NCI-H2171 (cell line): Measurements from ENCODE around the gene TCERG1L.

Source experiments
- DNase-seq: peaks from one replicate; lab custom pipeline; 2025; lab: John Stamatoyannopoulos, UW

TCERG1L gene

DNA sequence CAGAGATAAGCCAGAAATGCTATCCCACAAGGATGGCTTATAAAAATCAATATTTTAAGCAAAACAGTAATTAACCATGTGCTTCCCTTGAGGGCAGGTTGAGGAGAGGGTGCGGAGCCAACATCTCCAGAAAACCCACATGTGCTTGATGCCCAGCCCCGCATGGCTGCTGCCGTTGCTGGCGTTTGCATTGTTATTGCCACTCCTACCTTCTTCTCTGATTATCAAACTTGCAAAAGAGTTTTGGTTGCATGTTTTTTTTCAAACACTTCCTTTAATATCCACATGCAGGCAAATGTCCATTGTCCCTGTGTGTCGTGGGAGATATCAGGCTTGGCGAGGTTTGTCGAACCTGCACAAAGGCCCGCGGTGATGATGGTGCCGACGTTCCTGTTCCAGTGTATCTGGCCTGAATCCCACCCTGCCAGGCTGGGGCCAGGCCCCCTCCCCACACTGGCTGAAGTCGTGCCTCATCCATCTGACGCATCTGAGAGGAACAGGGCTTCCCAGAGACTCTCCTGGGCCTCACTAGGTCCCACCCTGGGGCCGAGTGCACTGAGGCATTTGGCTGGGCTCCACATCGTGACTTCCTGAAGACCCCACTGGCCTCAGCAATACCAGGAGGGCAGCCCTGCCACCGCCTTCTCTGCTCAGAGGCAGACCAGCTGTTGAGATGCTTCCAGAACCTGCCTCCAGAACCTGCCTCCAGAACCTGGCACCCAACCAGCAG lies 40.9 kb downstream of the TCERG1L start:
- no peak for DNase-seq

GRCh38 chr10:131269776-131270460 lies 41.6 kb downstream of the TCERG1L start:
- peak; percentile 50 for DNase-seq

DNA sequence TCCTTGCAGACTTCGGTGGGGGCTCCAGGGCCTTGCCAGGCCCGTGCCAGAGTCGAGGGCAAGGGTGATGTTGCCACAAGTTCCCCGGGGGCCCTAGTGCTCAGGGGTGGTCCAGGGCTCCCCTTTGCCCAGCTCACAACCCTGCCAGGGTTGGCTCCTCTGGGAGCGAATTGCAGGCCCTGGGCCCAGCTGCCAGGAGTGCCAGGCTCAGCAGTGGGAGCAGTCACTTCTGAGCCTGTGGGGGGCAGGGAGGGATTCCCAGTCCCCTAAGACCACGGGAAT lies 43.8 kb downstream of the TCERG1L start:
- DNase-seq = no peak

GRCh38 chr10:131266936-131267813 lies 44.3 kb downstream of the TCERG1L start:
- no peak for DNase-seq

DNA sequence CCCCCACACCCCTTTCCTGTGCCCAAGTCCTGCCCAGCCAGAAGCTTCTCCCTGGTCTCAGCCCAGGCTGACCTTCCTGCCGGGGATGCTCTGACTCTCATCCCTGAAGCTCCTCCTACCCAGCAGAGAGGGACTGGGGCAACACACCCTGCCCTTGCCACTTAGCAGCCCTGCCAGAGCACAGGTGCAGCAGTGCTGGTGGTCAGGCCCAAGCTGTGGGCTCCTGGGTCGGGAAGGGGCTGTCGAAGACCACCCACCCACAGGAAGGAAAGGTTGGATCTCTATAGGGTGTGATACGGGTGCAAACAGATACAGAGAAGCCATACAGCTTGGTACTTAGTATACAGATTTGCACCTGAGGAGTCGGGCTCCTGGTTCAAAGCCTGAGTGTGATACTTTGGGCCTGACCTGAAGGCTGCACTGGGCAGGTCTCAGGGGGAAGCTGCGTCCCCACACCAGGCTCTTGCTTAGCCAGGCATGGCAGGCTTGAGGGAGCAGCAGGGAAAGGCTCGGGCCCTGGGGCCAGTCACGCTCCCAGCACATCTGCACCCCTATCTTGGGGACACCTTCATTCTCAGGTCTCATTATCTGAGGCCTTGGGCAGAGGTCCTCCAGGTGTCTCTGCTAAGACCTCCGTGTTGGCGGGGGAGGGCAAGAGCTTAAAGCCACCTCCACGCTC lies 47.3 kb downstream of the TCERG1L start:
- no peak for DNase-seq

- DNase-seq = no peak
These were observed 49.5 kb downstream of the TCERG1L start for GRCh38 chr10:131261890-131262475.

DNA sequence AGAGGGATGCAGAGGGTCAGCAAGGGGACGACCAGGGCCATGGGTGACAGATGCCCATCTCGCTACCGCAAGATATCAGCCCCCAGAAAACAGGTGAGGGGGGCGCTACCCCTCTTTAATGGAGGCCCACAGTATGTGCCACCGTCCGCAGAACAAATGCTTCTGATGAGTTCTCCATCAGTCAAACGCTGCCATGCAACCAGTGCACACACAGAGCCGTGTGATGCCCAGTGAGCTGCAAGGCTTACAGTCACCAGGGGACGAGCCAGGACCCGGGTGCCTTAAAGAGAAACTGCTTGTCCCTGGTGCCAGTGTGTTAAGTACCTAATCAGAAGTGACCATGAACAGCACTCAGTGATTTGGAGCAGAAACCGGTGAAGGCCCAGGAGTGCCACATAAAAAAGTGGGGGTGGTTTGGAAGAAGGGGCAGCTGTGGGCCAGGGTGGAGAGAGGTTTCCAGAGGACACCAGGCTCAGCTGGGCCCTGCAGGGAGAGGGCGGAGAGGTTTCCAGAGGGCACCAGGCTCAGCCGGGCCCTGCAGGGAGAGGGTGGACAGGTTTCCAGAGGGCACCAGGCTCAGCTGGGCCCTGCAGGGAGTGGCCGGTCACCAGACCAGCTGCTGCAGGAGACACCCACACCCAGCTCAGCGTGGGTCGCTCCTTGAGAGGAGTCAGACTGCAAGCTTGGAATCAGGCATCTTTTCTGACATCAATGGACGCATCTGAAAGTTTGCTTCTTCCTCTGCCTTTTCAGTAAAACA lies 50.9 kb downstream of the TCERG1L start:
- DNase-seq = no peak

DNA sequence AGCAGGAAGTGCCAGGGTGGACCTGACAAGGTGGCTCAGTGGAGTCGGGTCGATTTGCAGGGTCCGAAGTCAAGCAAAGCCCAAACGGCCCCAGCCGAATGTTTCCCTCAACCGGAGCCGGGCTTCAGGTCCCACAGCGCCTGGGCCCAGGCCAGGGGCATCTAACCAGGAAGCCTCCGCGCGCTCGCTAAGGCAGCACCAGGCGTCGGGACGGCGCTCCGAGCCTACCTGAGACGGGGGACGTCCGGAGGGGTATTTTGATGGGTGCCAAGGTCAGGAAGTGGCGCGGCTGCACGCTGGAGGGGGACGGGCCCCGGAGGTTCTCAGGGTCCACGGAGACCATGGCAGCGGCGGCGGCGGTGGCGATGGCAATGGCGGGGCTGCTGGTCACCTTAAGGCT lies 51.5 kb downstream of the TCERG1L start:
- no peak for DNase-seq

GRCh38 chr10:131259535-131259934 lies 52.0 kb downstream of the TCERG1L start:
- DNase-seq = no peak

- DNase-seq = no peak
These were observed 53.3 kb downstream of the TCERG1L start for GRCh38 chr10:131258256-131258655.

DNA sequence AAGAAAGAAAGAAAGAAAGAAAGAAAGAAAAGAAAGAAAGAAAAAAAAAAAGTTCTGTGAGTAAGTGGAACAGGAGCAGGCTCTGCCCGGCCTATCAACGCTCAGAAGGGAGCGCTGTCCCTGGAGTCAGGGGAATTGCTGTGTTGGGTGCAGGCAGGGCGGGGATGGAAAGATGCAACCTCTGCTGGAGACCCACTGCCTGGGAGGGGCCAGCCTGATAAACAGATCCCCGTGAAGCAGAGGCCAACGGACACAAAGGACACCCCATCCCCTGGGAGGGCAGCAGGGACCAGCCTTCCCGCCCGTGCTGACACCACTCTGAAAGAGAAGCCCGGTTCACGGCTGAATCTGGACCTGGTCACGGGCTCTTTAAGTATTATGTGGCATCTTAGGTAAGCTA lies 54.5 kb downstream of the TCERG1L start:
- no peak for DNase-seq

- no peak for DNase-seq
These were observed 56.7 kb downstream of the TCERG1L start for GRCh38 chr10:131254859-131255252.

DNA sequence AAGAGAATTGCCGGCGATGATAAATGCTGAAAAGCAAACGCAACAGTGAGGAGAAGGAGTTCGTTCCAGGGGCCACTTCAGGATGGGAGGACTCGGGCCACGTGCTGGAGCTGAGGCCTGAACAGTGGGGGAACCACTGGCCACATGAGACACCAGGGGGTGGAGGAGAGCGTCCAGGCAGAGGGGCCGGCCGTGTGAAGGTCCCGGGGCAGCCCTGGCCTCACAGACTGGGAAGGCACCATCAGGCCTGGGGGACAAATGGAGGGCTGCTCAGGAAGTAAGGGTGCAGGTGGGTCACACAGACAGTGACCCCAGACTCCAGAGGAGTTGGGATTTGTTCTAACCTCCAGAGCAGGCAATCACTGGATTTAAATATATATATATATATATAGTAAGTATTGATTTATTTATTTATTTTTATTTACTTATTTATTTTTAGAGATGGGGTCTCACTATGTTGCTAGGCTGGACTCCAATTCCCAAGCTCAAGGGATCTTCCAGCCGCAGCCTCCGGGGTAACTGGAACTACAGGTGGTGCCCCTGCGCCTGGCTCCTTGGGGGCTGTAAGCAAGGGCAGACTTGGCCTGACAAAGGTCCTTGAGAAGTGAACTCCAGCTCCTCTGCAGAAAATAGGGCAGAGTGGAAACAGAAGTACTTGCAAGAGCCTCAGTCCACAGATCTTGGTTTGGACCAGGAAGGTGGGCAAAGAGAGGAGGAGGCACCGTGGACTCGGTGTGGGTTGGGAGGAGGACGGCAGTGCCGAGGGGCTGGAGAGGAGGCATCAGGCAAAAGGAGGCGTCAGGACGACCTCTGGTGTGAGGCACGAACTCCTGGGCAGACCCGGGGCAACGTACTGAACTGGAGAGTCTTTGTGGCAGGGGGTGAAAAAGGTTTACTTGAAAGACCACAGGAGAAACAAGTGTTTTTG lies 57.3 kb downstream of the TCERG1L start:
- no peak for DNase-seq

DNA sequence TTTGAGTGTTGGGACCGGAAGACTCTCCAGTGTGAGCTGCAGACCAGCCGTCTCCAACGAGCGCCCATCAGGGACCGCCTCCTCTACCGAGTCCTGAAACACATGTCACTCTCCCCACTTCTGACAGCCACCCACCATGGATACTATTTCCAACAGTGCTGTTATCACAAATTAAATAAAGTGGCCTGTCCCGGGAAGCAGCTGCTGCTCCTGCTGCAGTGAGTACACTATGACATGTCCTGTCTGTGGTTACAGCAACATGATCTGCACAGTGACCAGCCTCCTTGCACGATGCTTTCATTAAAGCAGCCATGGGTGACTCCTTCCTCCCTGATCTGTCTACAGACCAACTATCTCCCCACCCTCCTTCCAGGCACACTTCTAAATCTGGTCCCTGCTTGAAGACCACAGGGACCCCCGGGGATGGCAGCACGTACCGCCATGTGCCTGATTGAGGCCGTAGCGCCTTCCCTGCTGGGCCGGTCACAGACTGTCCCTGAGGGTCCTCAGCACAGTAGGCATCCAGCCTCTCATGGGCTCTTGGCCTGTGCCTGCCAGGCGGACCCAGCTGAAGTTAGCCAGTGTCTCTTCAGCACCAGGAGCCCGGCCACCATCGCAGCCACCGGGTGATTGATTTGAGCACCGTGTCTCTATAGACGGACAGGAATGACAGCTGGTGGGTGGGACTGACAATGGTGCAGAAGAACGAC lies 58.8 kb downstream of the TCERG1L start:
- no peak for DNase-seq

- no peak for DNase-seq
These were observed 60.4 kb downstream of the TCERG1L start for GRCh38 chr10:131251146-131251541.

- no peak for DNase-seq
These were observed 60.9 kb downstream of the TCERG1L start for GRCh38 chr10:131250454-131251145.

DNA sequence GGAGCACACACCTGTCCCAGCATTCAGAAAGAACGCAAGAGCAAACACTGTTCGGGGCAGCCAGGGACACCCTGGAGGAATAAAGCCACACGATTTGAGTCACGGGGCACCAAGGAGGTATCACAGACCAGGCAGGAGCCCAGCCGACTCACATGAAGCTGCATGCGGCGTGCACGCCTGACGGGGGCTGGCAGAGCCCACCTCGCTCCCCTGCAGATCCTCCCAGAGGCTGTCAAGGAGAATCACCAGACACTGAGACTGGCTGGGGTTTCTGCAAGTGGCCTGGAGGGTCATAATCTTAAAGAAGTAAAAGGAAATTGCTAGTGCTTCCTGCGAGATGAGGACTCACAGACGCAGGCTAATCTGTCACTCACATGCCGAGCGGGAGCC lies 61.6 kb downstream of the TCERG1L start:
- no peak for DNase-seq

GRCh38 chr10:131249238-131249954 lies 62.1 kb downstream of the TCERG1L start:
- no peak for DNase-seq
